Testis (tissue), 3 donors: Measurements from ENCODE around the gene MSI2. TPM values are rescaled to one million over a fixed set of nuclear protein-coding genes. Genes with fewer than 3 reads are reported as not detected.

Experiments
- DNase-seq: peaks from one replicate; pipeline ENCODE4 v3.0.0-alpha.2; 2019
- H3K27ac ChIP-seq, 2 donors: fragments of 200-600 bp; sonication (generic); one replicate each; pipeline ENCODE4 v1.5.1; 2019
- H3K27me3 ChIP-seq: fragments of 200-600 bp; sonication (generic); one replicate; pipeline ENCODE4 v1.5.1; 2019
- H3K36me3 ChIP-seq: fragments of 200-600 bp; sonication (generic); one replicate; pipeline ENCODE4 v1.5.1; 2017; ENCODE audit warnings: low read depth; ENCODE audit errors: missing control alignments
- H3K4me1 ChIP-seq: fragments of 200-600 bp; sonication (generic); one replicate; pipeline ENCODE4 v1.5.1; 2019
- H3K4me3 ChIP-seq, 2 donors: fragments of 200-600 bp; sonication (generic); one replicate each; pipeline ENCODE4 v1.5.1; 2017 to 2019
- H3K9me3 ChIP-seq: fragments of 200-600 bp; sonication (generic); one replicate; pipeline ENCODE4 v1.5.1; 2017
- POLR2A ChIP-seq: fragments of 450-650 bp; IDR thresholded peaks from one replicate; pipeline ENCODE4 v1.6.1; 2017; ENCODE audit warnings: antibody characterized with exemption, mild to moderate bottlenecking, moderate library complexity
- WGBS, 2 donors: methylation state at CpG; one replicate each; pipeline ENCODE4 v1.1.5; 2018; 5-methylcytosine and 5-hydroxymethylcytosine counted together
- intact Hi-C: fragments of 100-400 bp; cut with DNase I; formaldehyde crosslinking; loops from one replicate; pipeline ENCODE4 v1.15.1; 2023; ENCODE audit warnings: low total_unique reads
- polyA plus RNA-seq: library from polyadenylated mRNA; stranded (reverse); fragments of 350-450 nt; fragmentation: Illumina TruSeq; extraction: RNeasy Lipid Tissue Mini Kit (QIAGEN cat#74804); gene quantifications from one replicate; pipeline ENCODE4 v1.2.3, GENCODE V29; 2014; ENCODE audit warnings: low read depth, low replicate concordance; ENCODE audit not compliant: insufficient read depth
- total RNA-seq, 2 donors: library from RNA; depleted of rRNA; stranded (reverse); fragments of >200 nt; gene quantifications; one replicate each; pipeline ENCODE4 v1.2.3, GENCODE V29; 2016
- TF ChIP-seq, protein P1 (sequence below), 3 experiments: fragments of 450-650 bp in 2 of 3; fragments of 200-600 bp in 1 of 3; sonication (generic) in 1 of 3; IDR thresholded peaks; one replicate each; pipeline ENCODE4 v1.5.1; 2016 to 2019; ENCODE audit warnings: antibody characterized with exemption in 3 of 3, mild to moderate bottlenecking in 2 of 3, moderate library complexity in 1 of 3

MSI2 gene
- total and polyA plus RNA-seq, 3 donors from 2014 or later: 46.5 to 106 (median 76.6) TPM

DNA sequence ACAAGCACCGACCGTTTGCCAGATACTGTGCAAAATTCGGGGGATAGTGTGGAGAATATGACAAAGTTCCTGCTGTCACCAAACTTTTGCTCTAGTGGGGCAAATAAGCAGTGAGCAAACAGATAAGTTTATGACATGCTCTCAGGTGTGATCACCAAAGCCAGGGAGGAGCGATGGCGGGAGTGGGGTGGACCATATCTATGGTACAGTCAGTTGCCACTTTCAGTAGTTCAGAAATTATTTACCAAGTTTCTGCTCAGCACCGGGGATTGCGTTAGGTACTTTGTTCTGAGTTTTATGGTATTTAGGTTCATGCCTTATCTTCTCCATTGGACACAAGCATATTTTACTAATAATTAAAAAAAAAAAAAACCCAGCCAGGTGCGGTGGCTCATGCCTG is 11.9 kb downstream of the MSI2 start:
- intact Hi-C loops: no loop called here
- Histone ChIP-seq H3K27me3 (no peaks in the 10 kb centered on the region), H3K36me3 (no peaks in the 10 kb centered on the region), H3K27ac (no peak overlapping the region), H3K9me3 (no peaks in the 10 kb centered on the region), H3K4me1 (peaks cover 19% of the 10 kb centered on the region), H3K4me3 (no peak overlapping the region)
- WGBS, 2 donors: 93% methylated on average over 8 of the region's 8 CpGs
- TF ChIP-seq, protein P1, sequence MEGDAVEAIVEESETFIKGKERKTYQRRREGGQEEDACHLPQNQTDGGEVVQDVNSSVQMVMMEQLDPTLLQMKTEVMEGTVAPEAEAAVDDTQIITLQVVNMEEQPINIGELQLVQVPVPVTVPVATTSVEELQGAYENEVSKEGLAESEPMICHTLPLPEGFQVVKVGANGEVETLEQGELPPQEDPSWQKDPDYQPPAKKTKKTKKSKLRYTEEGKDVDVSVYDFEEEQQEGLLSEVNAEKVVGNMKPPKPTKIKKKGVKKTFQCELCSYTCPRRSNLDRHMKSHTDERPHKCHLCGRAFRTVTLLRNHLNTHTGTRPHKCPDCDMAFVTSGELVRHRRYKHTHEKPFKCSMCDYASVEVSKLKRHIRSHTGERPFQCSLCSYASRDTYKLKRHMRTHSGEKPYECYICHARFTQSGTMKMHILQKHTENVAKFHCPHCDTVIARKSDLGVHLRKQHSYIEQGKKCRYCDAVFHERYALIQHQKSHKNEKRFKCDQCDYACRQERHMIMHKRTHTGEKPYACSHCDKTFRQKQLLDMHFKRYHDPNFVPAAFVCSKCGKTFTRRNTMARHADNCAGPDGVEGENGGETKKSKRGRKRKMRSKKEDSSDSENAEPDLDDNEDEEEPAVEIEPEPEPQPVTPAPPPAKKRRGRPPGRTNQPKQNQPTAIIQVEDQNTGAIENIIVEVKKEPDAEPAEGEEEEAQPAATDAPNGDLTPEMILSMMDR (IDR thresholded peaks at IDR 0.05): no peak
- no peak for TF ChIP-seq POLR2A
- no peak for DNase-seq

DNA sequence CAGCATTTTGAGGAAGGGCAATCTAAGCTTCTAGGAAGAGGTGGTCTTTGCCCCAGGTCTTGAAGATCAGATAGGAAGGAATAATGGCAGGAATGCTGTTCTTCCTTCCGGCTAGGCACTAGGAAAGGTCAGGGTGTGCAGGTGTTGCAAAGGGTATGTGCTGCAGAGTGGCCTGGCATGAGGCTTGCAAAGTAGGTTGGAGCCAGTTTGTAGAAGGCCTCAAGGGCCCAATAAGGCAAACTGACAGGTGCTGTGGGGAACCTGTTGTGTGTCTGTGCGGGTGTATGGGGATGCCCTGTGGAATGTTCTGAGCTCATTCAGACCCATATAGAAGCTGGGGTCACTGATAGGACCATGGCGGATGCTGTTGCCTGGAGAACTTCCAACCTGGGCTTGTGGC is 12.7 kb downstream of the MSI2 start:
- DNase-seq: no peak
- H3K4me3 ChIP-seq: no peak overlapping the region
- no peak overlapping the region for H3K27ac ChIP-seq
- H3K36me3 ChIP-seq: no peaks in the 10 kb centered on the region
- intact Hi-C loops: no loop called here
- WGBS, 2 donors: 89 to 96% methylated on average over 3 of the region's 3 CpGs
- H3K27me3 ChIP-seq: no peaks in the 10 kb centered on the region
- peaks cover 27% of the 10 kb centered on the region for H3K4me1 ChIP-seq
- TF ChIP-seq POLR2A: no peak
- TF ChIP-seq, protein P1 (IDR thresholded peaks at IDR 0.05): no peak
- no peaks in the 10 kb centered on the region for H3K9me3 ChIP-seq

DNA sequence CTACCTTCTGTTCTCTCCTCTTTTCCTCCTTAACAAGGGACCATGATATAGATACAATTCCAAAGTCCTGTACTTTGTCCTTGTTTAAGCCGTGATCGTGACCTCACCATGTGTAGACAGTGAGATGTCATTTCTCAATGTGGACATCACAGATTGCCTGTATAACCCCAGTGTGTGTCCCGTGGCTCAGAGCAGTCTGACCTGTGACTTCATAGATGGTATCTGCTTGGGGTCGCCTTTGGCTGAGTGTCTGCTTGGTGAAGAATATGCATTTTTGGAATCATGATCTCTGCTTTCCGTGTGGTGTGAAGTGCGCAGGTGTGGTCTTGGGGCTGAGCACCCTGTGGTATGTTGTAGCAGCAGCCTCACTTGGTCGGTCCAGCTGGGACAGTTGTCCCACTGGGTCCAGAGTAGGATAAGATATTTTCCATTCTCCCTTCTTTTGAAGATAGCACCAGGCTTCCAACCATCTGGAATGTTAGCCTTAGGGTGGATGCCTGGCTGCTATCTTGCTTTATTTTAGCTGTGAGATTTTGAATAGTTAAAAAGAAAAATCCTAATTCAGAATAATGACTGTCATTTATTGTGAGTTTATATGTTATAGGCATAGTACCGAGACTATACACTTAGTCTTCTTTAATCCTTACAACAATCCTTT is 13.4 kb downstream of the MSI2 start:
- no peaks in the 10 kb centered on the region for H3K9me3 ChIP-seq
- 84 to 94% methylated on average over 8 of the region's 8 CpGs for WGBS, 2 donors
- intact Hi-C loops: no loop called here
- no peak for DNase-seq
- H3K27me3 ChIP-seq: no peaks in the 10 kb centered on the region
- H3K4me1 ChIP-seq: peaks cover 34% of the 10 kb centered on the region
- H3K36me3 ChIP-seq: no peaks in the 10 kb centered on the region
- TF ChIP-seq, protein P1 (IDR thresholded peaks at IDR 0.05): no peak
- TF ChIP-seq POLR2A: no peak
- H3K27ac ChIP-seq: peak overlapping the region in 1 of 2 donors; percentile 16
- H3K4me3 ChIP-seq: no peak overlapping the region

DNA sequence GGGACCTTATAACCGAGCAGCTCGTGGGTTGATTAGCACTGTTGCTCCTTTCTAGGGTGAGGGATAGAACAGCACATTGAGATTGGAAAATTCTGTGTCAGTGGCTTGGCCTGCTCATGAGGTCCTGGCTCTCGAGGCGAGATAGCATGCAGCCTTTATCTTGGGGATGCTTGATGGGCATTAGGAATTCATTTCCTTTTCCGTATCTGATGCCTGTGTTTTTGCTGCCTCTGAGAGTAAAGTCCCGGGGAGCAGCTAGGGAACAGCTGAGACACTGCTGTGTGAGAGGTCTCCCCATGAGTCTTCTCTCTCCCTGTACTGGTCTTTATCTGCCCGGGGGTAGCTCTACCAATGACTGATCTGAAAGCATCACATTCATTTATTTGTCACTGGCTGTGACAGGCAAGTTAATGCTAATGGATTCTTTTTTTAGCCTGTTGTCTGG is 14.5 kb downstream of the MSI2 start:
- TF ChIP-seq, protein P1 (IDR thresholded peaks at IDR 0.05): no peak
- TF ChIP-seq POLR2A: no peak
- H3K9me3 ChIP-seq: no peaks in the 10 kb centered on the region
- no peak for DNase-seq
- intact Hi-C loops: no loop called here
- peak overlapping the region in 1 of 2 donors; percentile 36 for H3K27ac ChIP-seq
- no peaks in the 10 kb centered on the region for H3K27me3 ChIP-seq
- H3K4me3 ChIP-seq: no peak overlapping the region
- H3K36me3 ChIP-seq: no peaks in the 10 kb centered on the region
- 44 to 47% methylated on average over 7 of the region's 7 CpGs for WGBS, 2 donors
- H3K4me1 ChIP-seq: peaks cover 45% of the 10 kb centered on the region

DNA sequence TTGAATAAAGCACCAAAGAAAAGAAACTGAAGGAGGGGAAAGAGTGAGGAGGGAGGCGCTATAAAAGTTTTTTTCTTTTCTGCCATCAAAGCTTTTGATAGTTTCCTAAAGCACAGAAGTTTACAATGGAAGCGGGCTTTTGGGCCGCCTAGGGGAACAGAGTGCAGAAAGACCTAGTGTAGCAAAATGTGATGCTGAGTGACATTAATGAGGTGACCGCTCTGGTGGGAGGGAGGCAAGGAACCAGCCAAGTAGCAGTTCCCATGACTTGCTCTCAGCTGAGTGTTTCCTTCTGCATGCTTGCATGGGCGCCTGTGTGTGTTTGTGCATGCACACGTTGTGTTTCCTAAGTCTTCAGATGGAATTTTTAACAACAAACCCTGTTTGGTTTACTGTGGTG is 15.5 kb downstream of the MSI2 start:
- DNase-seq: no peak
- intact Hi-C loops: no loop called here
- Histone ChIP-seq H3K27ac (peak overlapping the region; percentile 27 to 77), H3K9me3 (no peaks in the 10 kb centered on the region), H3K4me1 (peaks cover 49% of the 10 kb centered on the region), H3K36me3 (no peaks in the 10 kb centered on the region), H3K27me3 (no peaks in the 10 kb centered on the region), H3K4me3 (no peak overlapping the region)
- 78 to 84% methylated on average over 6 of the region's 6 CpGs for WGBS, 2 donors
- no peak for TF ChIP-seq POLR2A
- TF ChIP-seq, protein P1 (IDR thresholded peaks at IDR 0.05): no peak
